BE2C (cell line): ENCODE data around the gene SLC16A9.
A peak's percentile ranks its signal among the peaks of the same experiment; 100 is the strongest.

Experiments used
- DNase-seq: peaks from one replicate; pipeline ENCODE4 v3.0.0-alpha.2; 2020
- H3K27me3 ChIP-seq: fragments of 250-450 bp; sonication (Bioruptor Pico); 2 replicates; pipeline ENCODE4 v1.5.1; 2020; ENCODE audit warnings: mild to moderate bottlenecking
- H3K36me3 ChIP-seq: fragments of 250-450 bp; sonication (Bioruptor Pico); 2 replicates; pipeline ENCODE4 v1.5.1; 2020; ENCODE audit warnings: mild to moderate bottlenecking
- H3K4me1 ChIP-seq: fragments of 250-450 bp; sonication (Bioruptor Pico); 2 replicates; pipeline ENCODE4 v1.5.1; 2020
- H3K4me3 ChIP-seq: 2 replicates; pipeline ENCODE4 v1.5.1; 2011; ENCODE audit warnings: low read depth, low read length
- H3K9me3 ChIP-seq: fragments of 250-450 bp; sonication (Bioruptor Pico); 2 replicates; pipeline ENCODE4 v1.5.1; 2020
- CTCF ChIP-seq: IDR thresholded peaks from 2 replicates; pipeline ENCODE4 v1.5.1; 2012; ENCODE audit warnings: mild to moderate bottlenecking, low read depth, low read length

SLC16A9 gene

GRCh38 chr10:59624951-59625350, 84.7 kb downstream of the SLC16A9 start:
- Histone ChIP-seq H3K36me3 (no peaks in the 10 kb centered on the region), H3K9me3 (no peaks in the 10 kb centered on the region), H3K4me1 (no peaks in the 10 kb centered on the region), H3K27me3 (no peaks in the 10 kb centered on the region), H3K4me3 (no peak overlapping the region)
- TF ChIP-seq CTCF: no peak
- DNase-seq: no peak

- H3K36me3 ChIP-seq: no peaks in the 10 kb centered on the region
- no peak for TF ChIP-seq CTCF
These were observed 85.5 kb downstream of the SLC16A9 start for GRCh38 chr10:59624136-59624535.

GRCh38 chr10:59623133-59624121, 86.2 kb downstream of the SLC16A9 start:
- Histone ChIP-seq H3K27me3 (no peaks in the 10 kb centered on the region), H3K4me1 (no peaks in the 10 kb centered on the region), H3K9me3 (no peaks in the 10 kb centered on the region), H3K4me3 (no peak overlapping the region), H3K36me3 (no peaks in the 10 kb centered on the region)
- DNase-seq: no peak
- TF ChIP-seq CTCF: no peak

More at GRCh38 chr10:59624136-59624535, 85.5 kb downstream of the SLC16A9 start:
- DNase-seq: no peak
- Histone ChIP-seq H3K4me3 (no peak overlapping the region), H3K4me1 (no peaks in the 10 kb centered on the region), H3K27me3 (no peaks in the 10 kb centered on the region), H3K9me3 (no peaks in the 10 kb centered on the region)

- peak; percentile 63 for TF ChIP-seq CTCF
- Histone ChIP-seq H3K4me1 (no peaks in the 10 kb centered on the region), H3K9me3 (no peaks in the 10 kb centered on the region), H3K4me3 (no peak overlapping the region), H3K36me3 (no peaks in the 10 kb centered on the region), H3K27me3 (no peaks in the 10 kb centered on the region)
- DNase-seq: peak; percentile 53
These were observed 87.1 kb downstream of the SLC16A9 start for GRCh38 chr10:59622320-59623132.

- Histone ChIP-seq H3K36me3 (no peaks in the 10 kb centered on the region), H3K4me3 (no peak overlapping the region), H3K27me3 (no peaks in the 10 kb centered on the region), H3K9me3 (no peaks in the 10 kb centered on the region), H3K4me1 (no peaks in the 10 kb centered on the region)
- no peak for TF ChIP-seq CTCF
- no peak for DNase-seq
These were observed 87.9 kb downstream of the SLC16A9 start for GRCh38 chr10:59621771-59622170.
